Spleen (tissue), 11 donors: ENCODE measurements around the gene CHST5. TPM values are rescaled to one million over a fixed set of nuclear protein-coding genes. Genes with fewer than 3 reads are reported as not detected.

Source experiments
- DNase-seq: peaks from one replicate; pipeline ENCODE4 v3.0.0-alpha.2; 2020
- H3K27ac ChIP-seq, 8 donors: fragments of 200-600 bp; sonication (generic) in 7 of 8; 1 replicate in 4 of 8; 2 replicates in 4 of 8; pipeline versions ENCODE4 v1.5.0 to v1.8.0; 2016 to 2021; ENCODE audit warnings: inconsistent platforms in 4 of 8, mild to moderate bottlenecking in 4 of 8, moderate library complexity in 1 of 8
- H3K27me3 ChIP-seq, 7 donors: fragments of 200-600 bp; sonication (generic) in 6 of 7; replicated peaks in 1 of 7; 1 replicate in 4 of 7; 2 replicates in 3 of 7; pipeline versions ENCODE4 v1.5.0 to v1.8.0; 2016 to 2021; ENCODE audit warnings: inconsistent platforms in 3 of 7, mild to moderate bottlenecking in 1 of 7
- H3K36me3 ChIP-seq, 6 donors: fragments of 200-600 bp; sonication (generic) in 5 of 6; 1 replicate in 4 of 6; 2 replicates in 2 of 6; pipeline versions ENCODE4 v1.5.0 to v1.8.0; 2016 to 2021; ENCODE audit warnings: inconsistent platforms in 2 of 6
- H3K4me1 ChIP-seq, 6 donors: fragments of 200-600 bp; sonication (generic) in 5 of 6; 1 replicate in 3 of 6; 2 replicates in 3 of 6; pipeline versions ENCODE4 v1.5.0 to v1.8.0; 2016 to 2021; ENCODE audit warnings: inconsistent platforms in 3 of 6
- H3K4me3 ChIP-seq, 8 donors: fragments of 200-600 bp; sonication (generic) in 7 of 8; 1 replicate in 4 of 8; 2 replicates in 4 of 8; pipeline versions ENCODE4 v1.5.0 to v1.8.0; 2016 to 2021; ENCODE audit warnings: inconsistent platforms in 4 of 8, mild to moderate bottlenecking in 4 of 8, moderate library complexity in 2 of 8
- H3K9me3 ChIP-seq, 8 donors: fragments of 200-600 bp; sonication (generic) in 7 of 8; 1 replicate in 4 of 8; 2 replicates in 4 of 8; pipeline versions ENCODE4 v1.5.0 to v1.8.0; 2016 to 2021; ENCODE audit warnings: inconsistent platforms in 4 of 8
- POLR2A ChIP-seq, 3 donors: fragments of 450-650 bp; IDR thresholded peaks; one replicate each; pipeline ENCODE4 v1.5.1; 2017; ENCODE audit warnings: antibody characterized with exemption in 3 of 3, mild to moderate bottlenecking in 1 of 3
- POLR2AphosphoS5 ChIP-seq, 3 donors: sonication (generic); formaldehyde crosslinking; IDR thresholded peaks; one replicate each; pipeline ENCODE4 v1.5.1; 2017; ENCODE audit warnings: antibody characterized with exemption in 3 of 3
- WGBS, 5 donors: extraction: QIAGEN DNeasy Blood & Tissue Kit in 3 of 5; methylation state at CpG; one replicate each; pipeline versions ENCODE4 v1.1.5 to v1.1.7; 2013 to 2018; 5-methylcytosine and 5-hydroxymethylcytosine counted together
- intact Hi-C: fragments of 100-400 bp; cut with DNase I; formaldehyde crosslinking; loops from one replicate; pipeline ENCODE4 v1.15.0; 2023; ENCODE audit warnings: low total_unique reads
- polyA plus RNA-seq, 3 donors: library from polyadenylated mRNA; stranded (reverse); fragments of 200-250 nt; gene quantifications; one replicate each; pipeline ENCODE4 v1.2.1, GENCODE V29; 2013
- total RNA-seq, 7 donors: library from RNA; depleted of rRNA in 3 of 7; stranded (reverse); fragments of >200 nt in 3 of 7; fragmentation: NEBNext Ultra II Directional in 4 of 7; extraction: Animal tissue kit (Norgen Biotek cat#: 25700) in 4 of 7; gene quantifications; one replicate each; pipeline versions ENCODE4 v1.1.0 to v1.2.1, GENCODE V29; 2016 to 2021
- TF ChIP-seq, protein P1 (sequence below), 11 experiments: fragments of 200-600 bp in 7 of 11; fragments of 450-650 bp in 4 of 11; sonication (generic) in 4 of 11; IDR thresholded peaks in 8 of 11; conservative IDR thresholded peaks in 3 of 11; 1 replicate in 7 of 11; 2 replicates in 4 of 11; pipeline versions ENCODE4 v1.4.0 to v1.8.0; 2016 to 2021; ENCODE audit warnings: antibody characterized with exemption in 11 of 11, inconsistent platforms in 4 of 11, mild to moderate bottlenecking in 1 of 11
- donor health status: healthy with polysubstance abuse.
- donor health status: DM: no; HTN: no; CAD: no; lungs with moderate emphysema.
- donor health status: DM: no; HTN: no; CAD: no.
- donor health status: Bipolar disorder and iron deficiency.
- donor health status: healthy.
- donor health status: DM: no; HTN: no; CAD: no.
- donor health status: DM: yes; HTN: yes; CAD: no.

Gene CHST5
- total and polyA plus RNA-seq, 10 donors = 0.03 to 0.20 (median 0.07) TPM; not detected in 5

DNA sequence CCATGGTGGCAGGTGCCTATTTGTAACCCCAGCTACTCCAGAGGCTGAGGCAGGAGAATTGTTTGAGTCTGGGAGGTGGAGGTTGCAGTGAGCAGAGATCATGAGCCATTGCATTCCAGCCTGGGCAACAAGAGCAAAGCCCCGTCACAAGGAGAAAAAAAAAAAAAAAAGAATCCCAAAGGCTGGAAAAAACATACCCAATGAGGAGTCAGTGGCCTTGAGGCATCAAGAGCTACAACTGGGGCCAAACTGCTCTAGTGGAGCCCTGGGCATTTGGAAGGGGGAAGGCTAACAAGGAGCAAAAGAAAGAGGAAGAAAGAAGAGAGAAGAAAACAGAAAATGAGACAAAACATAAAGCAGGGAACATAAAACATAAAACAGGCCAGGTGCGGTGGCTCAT is 47.6 kb downstream of the CHST5 start:
- no peaks in the 10 kb centered on the region for H3K9me3 ChIP-seq
- no peaks in the 10 kb centered on the region for H3K36me3 ChIP-seq
- H3K27me3 ChIP-seq = peaks cover 0 to 15% (median 0%) of the 10 kb centered on the region in 7 donors
- TF ChIP-seq, protein P1, sequence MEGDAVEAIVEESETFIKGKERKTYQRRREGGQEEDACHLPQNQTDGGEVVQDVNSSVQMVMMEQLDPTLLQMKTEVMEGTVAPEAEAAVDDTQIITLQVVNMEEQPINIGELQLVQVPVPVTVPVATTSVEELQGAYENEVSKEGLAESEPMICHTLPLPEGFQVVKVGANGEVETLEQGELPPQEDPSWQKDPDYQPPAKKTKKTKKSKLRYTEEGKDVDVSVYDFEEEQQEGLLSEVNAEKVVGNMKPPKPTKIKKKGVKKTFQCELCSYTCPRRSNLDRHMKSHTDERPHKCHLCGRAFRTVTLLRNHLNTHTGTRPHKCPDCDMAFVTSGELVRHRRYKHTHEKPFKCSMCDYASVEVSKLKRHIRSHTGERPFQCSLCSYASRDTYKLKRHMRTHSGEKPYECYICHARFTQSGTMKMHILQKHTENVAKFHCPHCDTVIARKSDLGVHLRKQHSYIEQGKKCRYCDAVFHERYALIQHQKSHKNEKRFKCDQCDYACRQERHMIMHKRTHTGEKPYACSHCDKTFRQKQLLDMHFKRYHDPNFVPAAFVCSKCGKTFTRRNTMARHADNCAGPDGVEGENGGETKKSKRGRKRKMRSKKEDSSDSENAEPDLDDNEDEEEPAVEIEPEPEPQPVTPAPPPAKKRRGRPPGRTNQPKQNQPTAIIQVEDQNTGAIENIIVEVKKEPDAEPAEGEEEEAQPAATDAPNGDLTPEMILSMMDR (IDR thresholded peaks at IDR 0.05 in 8 of 11, conservative IDR thresholded peaks at IDR 0.05 in 3 of 11) = no peak
- TF ChIP-seq POLR2AphosphoS5 (IDR thresholded peaks at IDR 0.05) (no peak), POLR2A (IDR thresholded peaks at IDR 0.05) (no peak)
- intact Hi-C loops = loop anchor here (10.0 kb wide), 1 partner anchor 56 kb away; no protein-coding TSS in a partner anchor
- no peak overlapping the region for H3K27ac ChIP-seq
- DNase-seq = no peak
- 86 to 92% (median 89%) methylated on average over 2 of the region's 2 CpGs for WGBS, 5 donors
- no peak overlapping the region for H3K4me3 ChIP-seq
- H3K4me1 ChIP-seq = peaks cover 0 to 9% (median 0%) of the 10 kb centered on the region in 6 donors

DNA sequence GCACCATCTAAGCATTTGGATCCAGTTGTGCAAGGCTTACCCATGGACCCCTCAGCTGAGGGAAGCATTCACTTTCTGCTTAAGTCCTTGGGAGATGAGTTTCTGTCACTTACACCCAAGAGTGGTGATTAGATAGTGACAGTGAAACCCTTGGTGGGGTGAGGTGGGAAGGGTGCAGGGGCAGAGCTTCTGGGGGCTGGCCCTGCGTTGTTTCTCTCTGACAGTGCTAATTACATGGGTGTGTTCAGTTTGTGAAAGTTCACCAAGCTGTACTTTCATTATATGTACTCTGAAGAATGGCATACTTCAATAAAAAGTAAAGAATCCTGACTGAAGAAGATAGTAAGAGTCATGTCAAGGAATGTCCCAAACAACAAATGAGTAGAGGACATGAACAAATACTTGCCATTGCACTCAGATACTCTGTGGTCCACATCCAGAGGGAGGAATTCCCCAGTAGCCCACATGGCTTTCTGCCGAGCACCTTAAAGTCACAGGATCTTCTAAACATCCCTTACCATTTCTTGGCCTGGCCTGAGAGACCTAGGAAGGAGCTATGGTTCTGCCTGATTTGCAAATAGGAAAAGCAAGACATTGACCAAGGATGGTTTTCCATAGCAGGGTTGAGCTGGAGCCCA is 49.1 kb downstream of the CHST5 start:
- 55 to 88% (median 72%) methylated on average over 2 of the region's 2 CpGs for WGBS, 5 donors
- no peak for DNase-seq

DNA sequence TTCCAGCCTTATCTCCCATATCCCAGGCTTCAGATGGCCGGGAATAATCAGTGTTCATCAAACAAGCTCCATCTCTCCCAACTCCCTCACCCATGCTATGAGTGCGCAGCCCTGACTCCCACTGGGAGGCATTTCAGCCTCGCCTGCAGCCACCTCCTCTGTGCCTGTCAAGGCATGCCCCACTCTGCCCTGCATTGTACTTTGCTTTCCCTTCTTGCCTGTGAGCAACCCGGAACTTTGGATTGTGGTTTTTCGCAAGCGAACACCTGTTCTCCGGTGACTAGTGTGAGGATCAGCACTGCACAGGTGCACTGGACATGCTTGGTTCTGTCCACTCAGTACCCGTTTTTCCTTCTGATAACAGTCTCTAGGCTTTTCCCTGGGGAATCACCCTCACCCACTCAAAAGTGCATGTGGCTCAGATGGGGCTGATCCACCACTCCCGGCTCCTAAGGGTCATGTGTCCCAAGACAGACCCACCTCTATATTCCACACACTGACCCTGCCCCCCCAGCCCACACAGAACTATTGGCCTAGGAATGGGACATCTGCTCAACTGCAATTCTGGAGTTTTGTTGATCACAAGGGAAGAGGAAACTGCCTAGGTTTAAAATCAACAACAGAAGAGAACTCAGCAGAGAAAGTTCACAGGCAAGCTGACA is 49.8 kb downstream of the CHST5 start:
- WGBS, 5 donors = 83 to 91% (median 85%) methylated on average over 9 of the region's 9 CpGs
- Histone ChIP-seq H3K27ac (no peak overlapping the region), H3K4me3 (no peak overlapping the region), H3K9me3 (no peaks in the 10 kb centered on the region), H3K27me3 (no peaks in the 10 kb centered on the region), H3K4me1 (peaks cover 0 to 9% (median 0%) of the 10 kb centered on the region in 6 donors), H3K36me3 (no peaks in the 10 kb centered on the region)
- TF ChIP-seq, protein P1 (IDR thresholded peaks at IDR 0.05 in 8 of 11, conservative IDR thresholded peaks at IDR 0.05 in 3 of 11) = no peak
- no peak for TF ChIP-seq POLR2A (IDR thresholded peaks at IDR 0.05)
- TF ChIP-seq POLR2AphosphoS5 (IDR thresholded peaks at IDR 0.05) = no peak
- DNase-seq = no peak
- intact Hi-C loops = loop anchor here (10.0 kb wide), 1 partner anchor 59 kb away; no protein-coding TSS in a partner anchor

More for the DNA sequence above, 49.1 kb downstream of the CHST5 start:
- Histone ChIP-seq H3K36me3 (no peaks in the 10 kb centered on the region), H3K27me3 (peaks cover 0 to under 1% (median 0%) of the 10 kb centered on the region in 7 donors), H3K9me3 (no peaks in the 10 kb centered on the region), H3K4me1 (peaks cover 0 to 9% (median 0%) of the 10 kb centered on the region in 6 donors), H3K27ac (no peak overlapping the region), H3K4me3 (no peak overlapping the region)
- TF ChIP-seq POLR2A (IDR thresholded peaks at IDR 0.05) (no peak), POLR2AphosphoS5 (IDR thresholded peaks at IDR 0.05) (no peak)
- TF ChIP-seq, protein P1 (IDR thresholded peaks at IDR 0.05 in 8 of 11, conservative IDR thresholded peaks at IDR 0.05 in 3 of 11) = no peak
- intact Hi-C loops = loop anchor here (10.0 kb wide), 1 partner anchor 58 kb away; no protein-coding TSS in a partner anchor
